ENCODE data around the gene MIS18BP1. TPM values are rescaled to one million over a fixed set of nuclear protein-coding genes. Genes with fewer than 3 reads are reported as not detected.

The MIS18BP1 gene
- total RNA-seq, 1 experiment from 2014 or later = 21.1 TPM

- no peak for DNase-seq (ENCODE audit: low read depth, low spot score)
- ATAC-seq = no peak
- no TSS peak for BruUV-seq (replicated peaks)
Observed at GRCh38 chr14:45251912-45252311, 1.1 kb downstream of the MIS18BP1 start.

GRCh38 chr14:45249856-45250575 is 3.0 kb downstream of the MIS18BP1 start:
- ATAC-seq (no peak), DNase-seq (ENCODE audit: low read depth, low spot score) (no peak)
- Histone ChIP-seq H3K27me3 (ENCODE audit: control insufficient read depth, insufficient read depth, low read length) (no peaks in the 10 kb centered on the region), H3K36me3 (ENCODE audit: control insufficient read depth, insufficient read depth, low read length) (peaks cover 6% of the 10 kb centered on the region; the same call in 1 of the 2 replicates), H3K9me3 (ENCODE audit: control insufficient read depth, insufficient read depth, low read depth, low read length) (no peaks in the 10 kb centered on the region), H3K27ac (ENCODE audit: low read length) (peak overlapping the region; percentile 71), H3K4me3 (ENCODE audit: low read depth in 2 of 2, low read length in 2 of 2) (no peak overlapping the region), H3K4me1 (ENCODE audit: control insufficient read depth, insufficient read depth, low read length) (peaks cover 7% of the 10 kb centered on the region)
- TF ChIP-seq POLR2AphosphoS5 (IDR thresholded peaks at IDR 0.05; ENCODE audit: low read depth, low read length) (no peak), SIN3A (IDR thresholded peaks at IDR 0.05; ENCODE audit: borderline replicate concordance, insufficient read depth, low read depth, low read length) (no peak)
- in situ Hi-C loops (cut with HindIII; ENCODE audit: low pct_unique_long_range_greater_than_20kb, low sequenced_read_pairs) (no loop called here), intact Hi-C loops (cut with micrococcal nuclease; ENCODE audit: unreplicated experiment) (loop anchor here (5.0 kb wide), 1 partner anchor 118 kb away; the partner anchor contains the start of gene FKBP3)
- POLR2A ChIA-PET = no interaction called here
- CTCF ChIA-PET = no interaction called here
- BruUV-seq (replicated peaks) = no TSS peak

More at GRCh38 chr14:45251912-45252311, 1.1 kb downstream of the MIS18BP1 start:
- CTCF ChIA-PET = no interaction called here
- in situ Hi-C loops (cut with HindIII; ENCODE audit: low pct_unique_long_range_greater_than_20kb, low sequenced_read_pairs) = no loop called here
- H3K36me3 ChIP-seq (ENCODE audit: control insufficient read depth, insufficient read depth, low read length) = peaks cover 6% of the 10 kb centered on the region; the same call in 1 of the 2 replicates
- peak overlapping the region; percentile 98 for H3K27ac ChIP-seq (ENCODE audit: low read length)
- H3K4me3 ChIP-seq (ENCODE audit: low read depth in 2 of 2, low read length in 2 of 2) = peak overlapping the region; percentile 77 to 83
- no peaks in the 10 kb centered on the region for H3K9me3 ChIP-seq (ENCODE audit: control insufficient read depth, insufficient read depth, low read depth, low read length)
- no peaks in the 10 kb centered on the region for H3K27me3 ChIP-seq (ENCODE audit: control insufficient read depth, insufficient read depth, low read length)
- POLR2A ChIA-PET = no interaction called here
- intact Hi-C loops (cut with micrococcal nuclease; ENCODE audit: unreplicated experiment) = loop anchor here (5.0 kb wide), 1 partner anchor 120 kb away; the partner anchor contains the start of gene FKBP3
- TF ChIP-seq REST (IDR thresholded peaks at IDR 0.05; ENCODE audit: insufficient read depth in 1 of 2, low read depth in 2 of 2, low read length in 1 of 2) (no peak), TCF7L2 (IDR thresholded peaks at IDR 0.05; ENCODE audit: low read depth, low read length) (no peak), POLR2AphosphoS5 (IDR thresholded peaks at IDR 0.05; ENCODE audit: low read depth, low read length) (no peak), SIN3A (IDR thresholded peaks at IDR 0.05; ENCODE audit: borderline replicate concordance, insufficient read depth, low read depth, low read length) (no peak), CTCF (IDR thresholded peaks at IDR 0.05) (no peak)
- peaks cover 7% of the 10 kb centered on the region for H3K4me1 ChIP-seq (ENCODE audit: control insufficient read depth, insufficient read depth, low read length)

- TF ChIP-seq TCF7L2 (IDR thresholded peaks at IDR 0.05; ENCODE audit: low read depth, low read length) (no peak), REST (IDR thresholded peaks at IDR 0.05; ENCODE audit: insufficient read depth in 1 of 2, low read depth in 2 of 2, low read length in 1 of 2) (no peak), POLR2AphosphoS5 (IDR thresholded peaks at IDR 0.05; ENCODE audit: low read depth, low read length) (no peak), SIN3A (IDR thresholded peaks at IDR 0.05; ENCODE audit: borderline replicate concordance, insufficient read depth, low read depth, low read length) (no peak), CTCF (IDR thresholded peaks at IDR 0.05) (no peak)
Observed at GRCh38 chr14:45247427-45247826, 5.6 kb downstream of the MIS18BP1 start.

More at GRCh38 chr14:45247427-45247826, 5.6 kb downstream of the MIS18BP1 start:
- H3K9me3 ChIP-seq (ENCODE audit: control insufficient read depth, insufficient read depth, low read depth, low read length) = no peaks in the 10 kb centered on the region
- CTCF ChIA-PET = no interaction called here
- ATAC-seq (no peak), DNase-seq (ENCODE audit: low read depth, low spot score) (no peak)
- peaks cover 4% of the 10 kb centered on the region for H3K36me3 ChIP-seq (ENCODE audit: control insufficient read depth, insufficient read depth, low read length)
- intact Hi-C loops (cut with micrococcal nuclease; ENCODE audit: unreplicated experiment) (no loop called here), in situ Hi-C loops (cut with HindIII; ENCODE audit: low pct_unique_long_range_greater_than_20kb, low sequenced_read_pairs) (no loop called here)
- no peaks in the 10 kb centered on the region for H3K27me3 ChIP-seq (ENCODE audit: control insufficient read depth, insufficient read depth, low read length)
- peaks cover 7% of the 10 kb centered on the region for H3K4me1 ChIP-seq (ENCODE audit: control insufficient read depth, insufficient read depth, low read length)
- BruUV-seq (replicated peaks) = no TSS peak
- no peak overlapping the region for H3K4me3 ChIP-seq (ENCODE audit: low read depth in 2 of 2, low read length in 2 of 2)
- no peak overlapping the region for H3K27ac ChIP-seq (ENCODE audit: low read length)
- POLR2A ChIA-PET = no interaction called here
